GM06990 (cell line): ENCODE measurements around the gene EXPH5.

ENCODE experiments used
- DNase-seq: peaks from one replicate; pipeline ENCODE4 v3.0.0-alpha.2; 2011; ENCODE audit not compliant: insufficient read length; ENCODE audit errors: extremely low read depth
- H3K27me3 ChIP-seq: replicated peaks from 2 replicates; pipeline ENCODE4 v1.6.0; 2011; ENCODE audit warnings: low read length; ENCODE audit not compliant: control insufficient read depth, insufficient read depth
- H3K36me3 ChIP-seq: 2 replicates; pipeline ENCODE4 v1.5.1; 2011; ENCODE audit warnings: low read length; ENCODE audit not compliant: control insufficient read depth, insufficient read depth
- H3K4me3 ChIP-seq: replicated peaks from 2 replicates; pipeline ENCODE4 v1.5.1; 2011; ENCODE audit warnings: low read depth, mild to moderate bottlenecking, control low read depth, low read length
- CTCF ChIP-seq: IDR thresholded peaks from 2 replicates; pipeline ENCODE4 v1.5.1; 2011; ENCODE audit warnings: low read length, control low read depth, mild to moderate bottlenecking, inconsistent platforms; ENCODE audit not compliant: insufficient read depth, poor library complexity, severe bottlenecking

Gene EXPH5

GRCh38 chr11:108527382-108527781 lies 66.2 kb downstream of the EXPH5 start:
- no peak for DNase-seq
- no peak for TF ChIP-seq CTCF
- Histone ChIP-seq H3K36me3 (no peaks in the 10 kb centered on the region), H3K27me3 (no peaks in the 10 kb centered on the region), H3K4me3 (no peak overlapping the region)

- no peaks in the 10 kb centered on the region for H3K36me3 ChIP-seq
- H3K4me3 ChIP-seq = no peak overlapping the region
- no peaks in the 10 kb centered on the region for H3K27me3 ChIP-seq
- no peak for DNase-seq
- no peak for TF ChIP-seq CTCF
These were observed 68.4 kb downstream of the EXPH5 start for GRCh38 chr11:108525161-108525560.

- H3K4me3 ChIP-seq = no peak overlapping the region
- no peak for TF ChIP-seq CTCF
- no peak for DNase-seq
- H3K36me3 ChIP-seq = no peaks in the 10 kb centered on the region
- H3K27me3 ChIP-seq = no peaks in the 10 kb centered on the region
These were observed 69.1 kb downstream of the EXPH5 start for GRCh38 chr11:108524422-108524821.

- no peaks in the 10 kb centered on the region for H3K36me3 ChIP-seq
- DNase-seq = no peak
- no peaks in the 10 kb centered on the region for H3K27me3 ChIP-seq
- H3K4me3 ChIP-seq = no peak overlapping the region
- no peak for TF ChIP-seq CTCF
These were observed 71.2 kb downstream of the EXPH5 start for GRCh38 chr11:108522318-108522717.

GRCh38 chr11:108518581-108518980 lies 75.0 kb downstream of the EXPH5 start:
- DNase-seq = no peak
- no peaks in the 10 kb centered on the region for H3K36me3 ChIP-seq
- no peak for TF ChIP-seq CTCF
- no peak overlapping the region for H3K4me3 ChIP-seq
- H3K27me3 ChIP-seq = no peaks in the 10 kb centered on the region

- no peak for TF ChIP-seq CTCF
- H3K27me3 ChIP-seq = no peaks in the 10 kb centered on the region; the same call in 1 of the 2 replicates
- no peak for DNase-seq
- no peaks in the 10 kb centered on the region for H3K36me3 ChIP-seq
- no peak overlapping the region for H3K4me3 ChIP-seq
These were observed 77.4 kb downstream of the EXPH5 start for GRCh38 chr11:108516125-108516524.
